ENCODE measurements around the gene SLC23A2.

DNA sequence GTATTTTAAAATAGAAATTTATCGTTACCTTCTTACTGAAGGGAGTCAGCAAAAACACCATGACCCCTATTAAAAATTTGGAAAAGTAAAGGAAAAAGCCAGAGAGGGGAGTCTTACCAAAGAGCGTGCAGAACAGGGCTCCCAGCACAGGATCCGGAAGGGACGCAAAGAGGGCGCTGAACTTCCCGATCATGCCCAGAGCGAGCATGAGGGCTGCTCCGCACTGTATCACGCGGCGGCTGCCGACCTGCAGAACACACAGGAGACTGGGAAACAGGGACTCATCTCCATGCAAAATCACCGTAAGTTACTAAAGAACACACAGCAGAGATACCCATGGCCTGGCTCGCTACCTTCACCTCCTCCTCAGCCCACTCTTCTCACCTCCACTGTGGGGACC lies 138.6 kb downstream of the SLC23A2 start:
- TF ChIP-seq EZH2 (IDR thresholded peaks at IDR 0.05) (no peak), CTCF (IDR thresholded peaks at IDR 0.05 in 2 of 3, conservative IDR thresholded peaks at IDR 0.05 in 1 of 3; ENCODE audit: borderline replicate concordance in 1 of 3, insufficient read depth in 1 of 3, low read depth in 2 of 3, low read length in 2 of 3) (no peak), FOSL1 (IDR thresholded peaks at IDR 0.05; ENCODE audit: low read depth) (no peak), RAD21 (IDR thresholded peaks at IDR 0.05; ENCODE audit: low read depth) (no peak), POLR2AphosphoS5 (IDR thresholded peaks at IDR 0.05; ENCODE audit: low read depth, low read length) (no peak), POLR2A (IDR thresholded peaks at IDR 0.05; ENCODE audit: borderline replicate concordance, extremely low read depth, insufficient read depth, insufficient read length) (no peak), ZBTB33 (IDR thresholded peaks at IDR 0.05; ENCODE audit: extremely low read depth, insufficient replicate concordance, low read length) (no peak)
